Islet of Langerhans (tissue), 1 donor: ENCODE data around the gene INSYN1.
A peak's percentile ranks its signal among the peaks of the same experiment; 100 is the strongest.
"Not testable (repeated sequence)": the region's sequence is repeated elsewhere in the genome, so short reads cannot be mapped to it uniquely, and the experiment has no call there.

Experiments used
- FAIRE-seq: peaks from one replicate; lab custom pipeline; 2011; peaks lifted over from hg19 to GRCh38; lab: Jason Lieb, UNC

INSYN1 gene, protein sequence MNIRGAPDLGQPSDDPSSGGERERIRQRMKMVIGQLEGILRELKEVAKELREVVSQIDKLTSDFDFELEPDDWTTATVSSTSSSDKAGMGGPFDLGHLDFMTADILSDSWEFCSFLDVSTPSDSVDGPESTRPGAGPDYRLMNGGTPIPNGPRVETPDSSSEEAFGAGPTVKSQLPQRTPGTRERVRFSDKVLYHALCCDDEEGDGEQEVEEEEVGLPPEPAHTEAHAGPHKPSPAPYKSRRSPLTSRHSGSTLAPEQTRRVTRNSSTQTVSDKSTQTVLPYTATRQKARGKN

DNA sequence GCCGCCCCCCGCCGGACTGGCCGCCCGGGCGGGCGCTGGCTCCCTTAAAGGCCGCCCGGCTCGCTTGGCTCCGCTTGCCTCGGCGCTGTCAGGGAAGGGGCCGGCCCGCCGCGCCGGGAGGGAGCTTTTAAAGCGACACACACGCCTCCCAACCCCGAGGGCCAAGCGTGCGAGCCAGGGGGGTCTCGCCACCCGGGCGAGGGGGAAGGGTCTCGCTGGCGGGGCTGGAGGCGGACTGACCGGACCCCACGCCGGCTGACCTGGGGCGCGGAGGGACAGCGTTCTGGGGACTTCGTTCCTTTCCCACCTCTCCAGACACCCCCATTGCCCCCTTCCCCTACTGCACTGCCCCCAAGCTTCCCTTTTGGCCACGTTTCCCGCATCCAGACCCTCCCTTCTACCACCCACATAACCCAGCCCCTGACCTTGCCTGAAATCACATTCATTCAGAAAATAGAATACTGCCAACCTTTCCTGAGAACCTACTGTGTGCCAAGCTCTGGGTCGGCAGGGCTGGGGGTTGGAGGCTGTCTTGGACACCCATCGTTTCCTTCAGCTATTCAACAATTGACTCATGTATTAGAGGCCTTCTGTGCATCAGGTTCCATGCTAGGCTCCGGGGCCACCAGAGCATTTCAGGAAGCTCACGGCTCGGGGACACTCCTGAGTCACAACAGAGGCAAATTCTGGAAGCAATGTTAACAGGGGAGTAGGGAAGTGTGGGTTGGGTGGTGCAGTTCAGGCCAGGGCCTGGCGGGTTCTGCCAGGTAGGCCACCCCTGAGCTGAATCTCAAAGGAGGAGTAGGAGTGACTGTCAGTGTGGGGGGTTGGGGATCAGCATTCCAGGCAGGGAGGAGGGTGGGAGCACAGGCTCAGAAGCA, at the start of gene INSYN1:
Gene INSYN1 (minus strand): TSS at position 102 of the 881 bp plus-strand sequence. CDS start 2,221 bp downstream, outside the sequence.
- no peak for FAIRE-seq

GRCh38 chr15:73802431-73803041, 49.4 kb upstream of the INSYN1 start:
- FAIRE-seq = no peak

- FAIRE-seq = peak; percentile 49
Measured at GRCh38 chr15:73800662-73801345, 47.7 kb upstream of the INSYN1 start.

- no peak for FAIRE-seq
Measured at GRCh38 chr15:73799466-73799865, 46.3 kb upstream of the INSYN1 start.

GRCh38 chr15:73797366-73798158, 44.4 kb upstream of the INSYN1 start:
- no peak for FAIRE-seq

DNA sequence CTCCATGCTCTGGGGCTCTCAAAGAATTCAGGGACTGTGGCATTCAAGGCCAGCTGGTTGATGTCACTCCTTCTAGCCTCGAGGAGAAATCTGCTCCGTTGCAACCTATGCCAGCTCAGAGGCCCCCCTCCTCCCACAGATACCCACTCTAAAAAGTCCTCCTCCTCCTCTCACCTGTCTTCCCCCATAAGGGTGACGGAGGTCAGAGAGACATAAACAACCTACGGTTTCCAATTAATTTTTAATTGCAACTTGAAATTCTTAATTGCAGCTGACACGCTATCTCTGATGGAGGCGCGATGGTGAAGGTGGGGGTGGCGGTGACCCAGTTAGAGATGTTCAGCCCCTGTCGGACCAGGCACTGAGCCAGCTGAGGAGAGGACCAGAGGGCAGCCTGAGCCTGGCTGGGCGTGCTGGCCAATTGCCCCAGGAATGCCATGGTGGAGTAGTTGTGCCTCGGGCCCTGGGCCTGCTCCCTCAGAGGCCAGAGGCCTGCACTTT, 43.2 kb upstream of the INSYN1 start:
- no peak for FAIRE-seq

DNA sequence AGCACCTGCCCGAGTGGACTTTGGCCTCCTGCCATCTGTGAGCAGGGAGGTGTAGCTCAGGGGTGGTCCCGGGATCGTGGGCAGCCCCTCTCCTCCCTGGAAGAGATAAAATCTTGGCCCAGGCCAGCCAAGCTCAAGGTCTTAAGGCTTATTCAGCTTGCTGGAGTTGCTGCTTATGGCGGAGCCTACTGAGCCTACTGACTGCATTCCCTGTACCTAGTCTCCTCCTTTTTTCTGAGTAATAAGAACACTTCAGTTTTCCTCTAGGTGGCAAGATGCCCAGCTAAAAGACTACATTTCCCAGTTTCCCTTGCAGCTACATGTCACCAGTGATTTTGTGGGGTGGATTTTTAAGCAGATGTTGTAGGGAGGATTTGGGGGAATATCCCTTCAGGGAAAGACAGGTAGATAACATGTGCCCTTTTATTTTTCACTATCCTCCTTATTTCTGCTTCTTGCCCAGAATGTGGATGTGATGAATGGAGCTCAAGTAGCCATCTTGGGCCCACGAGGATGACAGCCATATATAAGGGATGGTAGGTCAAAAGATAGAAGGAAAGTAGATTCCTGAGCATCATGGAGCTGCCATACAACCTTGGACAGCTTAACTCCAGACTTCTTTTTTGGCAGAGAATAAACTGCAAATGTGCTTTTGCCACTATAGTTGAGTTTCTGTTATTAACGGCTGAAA, 41.4 kb upstream of the INSYN1 start:
- no peak for FAIRE-seq

DNA sequence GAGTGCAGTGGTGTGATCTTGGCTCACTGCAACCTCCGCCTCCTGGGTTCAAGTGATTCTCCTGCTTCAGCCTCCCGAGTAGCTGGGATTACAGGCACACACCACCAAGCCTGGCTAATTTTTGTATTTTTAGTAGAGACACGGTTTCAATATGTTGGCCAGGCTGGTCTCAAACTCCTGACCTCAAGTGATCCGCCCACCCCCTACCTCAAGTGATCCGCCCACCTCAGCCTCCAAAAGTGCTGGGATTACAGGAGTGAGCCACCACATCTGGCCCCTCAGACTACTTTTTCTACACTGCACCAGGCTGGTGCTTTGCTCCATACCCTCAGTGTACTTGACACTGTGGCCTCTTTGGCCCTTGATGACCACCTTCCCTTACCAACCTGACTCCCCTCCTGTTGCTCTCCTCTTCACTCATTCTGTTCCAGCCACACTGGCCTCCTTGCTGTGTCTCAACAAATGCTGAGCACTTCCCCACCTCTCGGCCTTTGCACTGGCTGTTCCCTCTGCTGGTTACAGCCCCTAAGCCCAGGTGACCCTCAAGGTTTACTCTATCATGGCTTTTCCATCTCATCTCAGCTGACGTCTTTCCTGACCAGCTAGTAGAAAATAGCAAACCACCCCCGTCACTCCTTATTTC, 39.9 kb upstream of the INSYN1 start:
- not testable (repeated sequence) for FAIRE-seq

- FAIRE-seq = no peak
Measured at GRCh38 chr15:73792415-73792814, 39.3 kb upstream of the INSYN1 start.

DNA sequence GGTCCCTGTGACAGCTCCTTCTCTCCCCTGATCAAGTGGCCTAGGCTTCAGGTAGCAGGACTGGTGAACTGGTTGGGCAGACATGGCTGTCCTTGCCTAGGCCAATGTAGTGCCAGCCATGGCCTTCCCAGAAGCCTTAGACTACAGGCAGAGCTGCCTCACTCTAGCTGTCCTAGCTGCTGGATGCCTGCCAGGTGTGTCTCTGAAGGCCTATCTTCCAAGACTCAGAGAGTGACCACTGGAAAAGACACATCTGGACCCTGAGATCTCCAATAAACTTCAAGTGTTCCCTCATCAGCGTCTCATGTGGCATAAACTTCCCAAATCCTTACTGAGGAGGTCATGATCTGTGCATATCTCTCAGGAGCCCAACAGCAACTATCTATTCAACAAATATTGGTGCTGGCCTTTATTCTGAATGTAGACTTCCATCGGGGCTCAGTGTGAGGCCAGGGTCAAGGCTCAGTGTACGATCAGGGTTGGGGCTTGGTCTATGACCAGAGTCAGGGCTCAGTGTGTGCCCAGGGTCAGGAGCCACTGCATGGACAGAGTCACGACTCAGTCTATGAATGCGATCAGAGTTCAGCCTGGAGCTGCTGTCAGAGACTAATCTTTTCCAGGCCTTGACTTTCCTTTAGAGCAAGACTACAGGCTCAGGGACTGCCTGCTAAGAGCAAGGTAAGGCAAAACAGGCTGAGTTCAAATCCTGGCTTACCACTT, 36.5 kb upstream of the INSYN1 start:
- FAIRE-seq = no peak

- FAIRE-seq = no peak
Measured at GRCh38 chr15:73787621-73788020, 34.5 kb upstream of the INSYN1 start.

GRCh38 chr15:73786538-73786937, 33.4 kb upstream of the INSYN1 start:
- no peak for FAIRE-seq

DNA sequence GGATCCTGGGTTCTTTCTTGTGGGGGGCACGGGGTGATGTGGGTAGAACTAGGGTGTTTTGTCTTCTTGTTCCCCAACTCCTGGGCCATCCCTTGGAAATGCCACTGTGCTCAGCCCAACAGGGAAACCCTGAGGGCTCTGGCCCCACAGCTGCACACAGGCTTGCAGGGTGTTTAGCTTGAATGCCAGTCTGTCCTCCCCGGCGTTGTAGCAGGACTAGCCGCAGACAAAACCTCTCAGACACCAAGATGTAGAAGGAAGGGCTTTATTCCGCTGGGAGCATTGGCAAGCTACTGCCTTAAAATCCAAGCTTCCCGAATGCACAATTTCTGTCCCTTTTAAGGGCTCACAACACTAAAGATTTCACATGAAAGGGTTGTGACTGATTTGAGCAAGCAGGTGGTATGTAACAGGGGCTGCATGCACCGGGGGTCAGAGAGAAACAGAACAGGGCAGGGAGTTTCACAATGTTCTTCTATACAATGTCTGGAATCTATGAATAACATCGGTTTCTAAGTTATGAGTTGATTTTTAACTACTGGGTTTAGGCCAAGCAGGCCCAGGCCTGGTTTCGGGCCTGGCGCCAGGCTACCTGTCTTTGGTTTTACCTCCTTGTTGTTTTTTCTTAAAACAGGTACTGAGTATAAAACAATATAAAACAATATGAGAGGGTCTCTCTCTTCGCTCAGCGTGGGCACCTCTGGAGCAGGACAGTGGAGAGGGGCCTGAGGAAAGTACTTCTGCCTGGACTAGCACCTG, 32.3 kb upstream of the INSYN1 start:
- not testable (repeated sequence) for FAIRE-seq

DNA sequence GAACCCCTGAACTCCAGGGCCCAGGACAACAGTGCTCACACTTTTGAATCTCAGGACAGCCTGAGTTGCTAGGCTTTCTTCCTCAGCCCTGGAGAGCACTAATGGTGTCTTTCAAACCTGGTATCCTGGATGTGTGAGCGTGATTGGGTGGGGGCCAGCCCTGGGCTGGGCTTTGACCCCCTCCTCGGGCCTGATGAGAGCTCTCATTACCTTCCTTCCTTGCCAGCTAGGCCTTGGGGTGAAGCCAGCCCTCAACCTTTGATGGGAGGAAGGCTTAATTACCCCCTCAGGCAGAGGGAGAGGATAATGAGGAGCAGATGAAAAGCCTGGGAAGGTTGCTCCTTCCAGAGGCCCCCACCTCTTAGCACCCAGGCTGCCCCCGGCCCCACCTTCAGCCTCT, 31.1 kb upstream of the INSYN1 start:
- no peak for FAIRE-seq

DNA sequence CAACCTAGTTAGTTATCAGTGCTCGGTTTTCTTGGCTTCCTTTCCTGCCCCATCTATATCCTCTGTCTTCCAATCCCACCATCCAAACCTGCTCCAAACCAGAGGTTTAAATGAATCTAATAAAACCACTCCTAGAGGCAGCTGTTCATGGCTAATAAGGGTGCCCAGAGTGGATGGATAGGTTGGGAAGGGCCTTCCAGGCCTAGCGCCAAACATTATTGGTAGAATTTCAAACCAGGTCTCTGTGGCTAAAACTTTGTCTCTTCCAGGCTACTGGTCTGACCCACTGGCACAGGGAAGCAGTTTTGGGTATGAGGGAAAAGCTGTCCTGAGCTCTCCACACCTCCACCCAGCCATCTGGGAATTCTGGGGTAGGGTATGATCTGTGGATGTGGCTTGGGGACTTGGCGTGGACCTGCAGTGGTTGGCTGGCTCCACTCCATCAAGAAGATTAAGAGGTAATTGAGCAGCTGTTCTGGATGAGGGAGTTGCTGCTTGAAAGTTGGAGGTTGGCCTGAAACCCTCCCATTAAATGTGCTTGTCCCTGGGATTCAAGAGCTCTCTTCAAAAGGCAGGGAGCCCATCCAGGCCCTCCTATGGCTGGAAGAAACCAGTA, 29.3 kb upstream of the INSYN1 start:
- FAIRE-seq = no peak

GRCh38 chr15:73781038-73781925, 28.1 kb upstream of the INSYN1 start:
- no peak for FAIRE-seq

DNA sequence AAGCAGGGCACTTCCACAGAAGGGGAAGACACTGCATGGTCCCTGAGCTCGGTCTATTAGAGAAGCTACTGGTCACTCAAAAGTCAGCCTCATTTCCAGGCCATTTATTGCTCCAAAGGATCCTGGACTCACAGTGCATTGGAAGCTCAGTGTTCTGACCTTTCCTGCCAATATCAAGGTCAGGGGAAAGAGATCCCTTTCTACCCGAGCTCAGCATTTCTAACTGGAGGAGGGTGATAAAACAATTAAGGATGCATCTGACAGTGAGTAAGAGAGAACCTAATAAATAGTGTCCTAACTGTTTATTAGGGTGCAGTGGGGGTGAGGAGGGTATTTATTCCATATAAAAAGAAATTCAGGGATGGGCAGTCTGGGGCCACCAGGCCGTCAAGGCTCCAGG, 26.8 kb upstream of the INSYN1 start:
- no peak for FAIRE-seq
